GM21723 (cell line): ENCODE data around the gene NOL4.

Experiments
- ATAC-seq: cut with Tn5 transposase; IDR thresholded peaks from one replicate; pipeline ENCODE4 v1.9.1; 2021; ENCODE audit warnings: mild to moderate bottlenecking, moderate library complexity; ENCODE audit not compliant: unreplicated experiment

NOL4 gene

DNA sequence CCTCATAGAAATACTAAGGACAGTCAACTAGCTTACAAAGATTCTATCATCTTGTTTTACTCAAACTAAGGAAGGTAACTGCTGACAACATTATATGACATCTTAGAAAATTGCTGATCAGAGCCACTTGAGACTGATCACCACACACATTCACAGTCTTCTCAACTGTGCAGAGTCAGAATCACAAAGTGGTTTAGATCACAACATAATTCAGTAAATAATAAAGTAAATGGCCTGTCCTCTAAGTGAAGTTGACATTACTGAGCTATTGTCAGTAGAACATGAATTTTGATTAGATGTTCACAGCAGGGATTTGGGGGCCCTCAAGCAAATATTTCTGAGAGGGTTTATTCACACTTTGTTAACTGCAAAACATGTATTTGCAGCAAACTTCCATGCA lies 28.5 kb downstream of the NOL4 start:
- ATAC-seq: no peak

DNA sequence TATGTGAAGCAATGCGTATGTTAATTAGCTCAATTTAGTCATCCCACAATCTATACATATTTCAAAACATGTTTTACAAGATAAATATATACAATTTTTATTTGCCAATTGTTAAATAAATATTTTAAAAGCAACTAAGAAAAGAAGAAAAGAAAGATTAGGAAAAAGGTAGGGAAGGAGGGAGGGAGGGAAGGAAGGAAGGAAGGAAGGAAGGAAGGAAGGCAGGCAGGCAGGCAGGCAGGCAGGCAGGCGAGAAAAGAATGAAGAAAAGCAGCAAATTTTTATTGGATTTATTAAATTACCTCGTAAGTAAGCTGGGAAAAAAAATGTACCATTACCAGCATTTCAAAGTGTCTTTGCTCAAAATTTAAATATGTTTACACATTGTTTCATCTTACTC lies 30.5 kb downstream of the NOL4 start:
- ATAC-seq: no peak

DNA sequence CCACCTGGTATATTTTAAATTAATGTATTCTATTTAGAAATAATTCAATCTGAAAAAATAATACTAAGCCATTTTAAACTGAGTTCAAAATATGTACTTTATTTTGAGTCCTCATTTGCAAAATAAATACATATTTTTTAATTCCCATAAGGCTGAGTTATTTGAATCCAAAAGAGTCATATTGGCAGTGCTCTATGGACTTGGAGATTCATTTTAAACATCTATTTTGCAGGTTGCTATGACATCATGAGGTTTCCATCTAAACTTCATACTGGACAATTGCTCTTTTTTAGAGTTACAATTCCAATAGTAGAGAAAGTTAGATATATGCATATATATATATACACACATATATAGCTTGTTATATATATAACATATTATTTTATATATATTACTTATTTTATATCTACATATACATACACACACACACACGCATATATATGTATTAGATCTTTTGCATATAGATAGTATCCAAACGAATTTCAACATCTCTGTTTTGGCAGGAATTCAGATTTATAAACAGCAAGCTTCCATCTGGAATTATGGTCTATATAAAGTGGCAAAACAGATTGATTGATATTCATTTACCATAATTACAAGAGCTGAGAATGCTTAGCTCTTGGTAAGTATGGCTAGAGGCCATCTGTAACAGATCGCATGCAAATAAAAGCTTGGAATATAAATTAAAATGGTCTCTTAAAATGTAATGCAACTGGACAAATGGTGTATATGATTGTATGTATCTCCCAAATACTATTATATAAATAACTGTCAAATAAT lies 34.9 kb downstream of the NOL4 start:
- no peak for ATAC-seq
